ENCODE measurements around the gene DUSP22. TPM values are rescaled to one million over a fixed set of nuclear protein-coding genes. Genes with fewer than 3 reads are reported as not detected.

Gene DUSP22
- total RNA-seq, 6 donors from 2014 or later = 49.9 to 108 (median 63.8) TPM

GRCh38 chr6:256169-256568 is 36.1 kb upstream of the DUSP22 start:
- no peaks in the 10 kb centered on the region for H3K9me3 ChIP-seq
- DNase-seq (no peak), ATAC-seq (ENCODE audit: low FRiP score in 2 of 2) (no peak)
- H3K27ac ChIP-seq = no peak overlapping the region
- no peak overlapping the region for H3K4me3 ChIP-seq
- H3K4me1 ChIP-seq = peaks cover 0 to 5% (median 0%) of the 10 kb centered on the region in 4 donors
- TF ChIP-seq CTCF (IDR thresholded peaks at IDR 0.05) = no peak
- no peak for TF ChIP-seq EP300 (IDR thresholded peaks at IDR 0.05)
- TF ChIP-seq POLR2A (IDR thresholded peaks at IDR 0.05) = no peak
- no peak for TF ChIP-seq POLR2AphosphoS5 (IDR thresholded peaks at IDR 0.05)
- WGBS, 2 donors = 88 to 93% methylated on average over 9 of the region's 9 CpGs
- H3K36me3 ChIP-seq = no peaks in the 10 kb centered on the region
- H3K27me3 ChIP-seq = no peaks in the 10 kb centered on the region

- no peak overlapping the region for H3K27ac ChIP-seq
- TF ChIP-seq CTCF (IDR thresholded peaks at IDR 0.05) = no peak
- no peak for TF ChIP-seq EP300 (IDR thresholded peaks at IDR 0.05)
- no peak for TF ChIP-seq POLR2A (IDR thresholded peaks at IDR 0.05)
- no peak for TF ChIP-seq POLR2AphosphoS5 (IDR thresholded peaks at IDR 0.05)
- no peaks in the 10 kb centered on the region for H3K36me3 ChIP-seq
- WGBS, 2 donors = 56 to 57% methylated on average over 8 of the region's 8 CpGs
- ATAC-seq (ENCODE audit: low FRiP score in 2 of 2) (peak; percentile 11 to 71), DNase-seq (no peak)
- H3K4me3 ChIP-seq = no peak overlapping the region
- no peaks in the 10 kb centered on the region for H3K27me3 ChIP-seq
- H3K9me3 ChIP-seq = no peaks in the 10 kb centered on the region
- H3K4me1 ChIP-seq = peaks cover 0 to 5% (median 0%) of the 10 kb centered on the region in 4 donors
Measured at GRCh38 chr6:257031-257725, 35.1 kb upstream of the DUSP22 start.

GRCh38 chr6:257774-258173 is 34.5 kb upstream of the DUSP22 start:
- Histone ChIP-seq H3K27me3 (no peaks in the 10 kb centered on the region), H3K27ac (no peak overlapping the region), H3K36me3 (no peaks in the 10 kb centered on the region), H3K4me1 (peaks cover 0 to 5% (median 0%) of the 10 kb centered on the region in 4 donors), H3K4me3 (no peak overlapping the region), H3K9me3 (no peaks in the 10 kb centered on the region)
- 54 to 79% methylated on average over 1 of the region's 1 CpG for WGBS, 2 donors
- ATAC-seq (ENCODE audit: low FRiP score in 2 of 2) (peak in 1 of 2 donors; percentile 44), DNase-seq (no peak)
- TF ChIP-seq POLR2A (IDR thresholded peaks at IDR 0.05) = no peak
- no peak for TF ChIP-seq POLR2AphosphoS5 (IDR thresholded peaks at IDR 0.05)
- TF ChIP-seq EP300 (IDR thresholded peaks at IDR 0.05) = no peak
- no peak for TF ChIP-seq CTCF (IDR thresholded peaks at IDR 0.05)

- TF ChIP-seq POLR2A (IDR thresholded peaks at IDR 0.05) (no peak), EP300 (IDR thresholded peaks at IDR 0.05) (no peak), POLR2AphosphoS5 (IDR thresholded peaks at IDR 0.05) (no peak), CTCF (IDR thresholded peaks at IDR 0.05) (no peak)
- no peak for ATAC-seq (ENCODE audit: low FRiP score in 2 of 2)
- WGBS, 2 donors = 88 to 92% methylated on average over 5 of the region's 5 CpGs
Measured at GRCh38 chr6:259316-259715, 33.0 kb upstream of the DUSP22 start.

More at GRCh38 chr6:259316-259715, 33.0 kb upstream of the DUSP22 start:
- no peak for DNase-seq
- no peak overlapping the region for H3K27ac ChIP-seq
- H3K4me1 ChIP-seq = no peaks in the 10 kb centered on the region
- H3K4me3 ChIP-seq = no peak overlapping the region
- H3K9me3 ChIP-seq = no peaks in the 10 kb centered on the region
- H3K36me3 ChIP-seq = no peaks in the 10 kb centered on the region
- no peaks in the 10 kb centered on the region for H3K27me3 ChIP-seq

Data from upper lobe of left lung (tissue), 6 donors.